K562 (cell line): ENCODE data around the gene ANO9. TPM values are rescaled to one million over a fixed set of nuclear protein-coding genes. Genes with fewer than 3 reads are reported as not detected.
A peak's percentile ranks its signal among the peaks of the same experiment; 100 is the strongest.

ENCODE experiments used
- ARHGAP35 ChIP-seq: fragments of 450-650 bp; IDR thresholded peaks from 2 replicates; pipeline ENCODE4 v1.6.1; 2018; ENCODE audit not compliant: partially characterized antibody
- HDAC3 ChIP-seq: fragments of 450-650 bp; IDR thresholded peaks from 2 replicates; pipeline ENCODE4 v1.6.1; 2018; ENCODE audit warnings: borderline replicate concordance, mild to moderate bottlenecking, moderate library complexity; ENCODE audit not compliant: partially characterized antibody
- NEUROD1 ChIP-seq: fragments of 150-350 bp; IDR thresholded peaks from 2 replicates; pipeline ENCODE4 v1.6.1; 2014; ENCODE audit warnings: borderline replicate concordance, low read length, low read depth; ENCODE audit not compliant: partially characterized antibody
- RBFOX2 ChIP-seq: fragments of 200-400 bp; formaldehyde crosslinking; IDR thresholded peaks from 2 replicates; pipeline ENCODE4 v1.6.1; 2017; ENCODE audit warnings: low read depth, mild to moderate bottlenecking, low read length, moderate library complexity
- RBM34 ChIP-seq: fragments of 200-400 bp; formaldehyde crosslinking; IDR thresholded peaks from 2 replicates; pipeline ENCODE4 v1.6.1; 2018; ENCODE audit warnings: low read length, borderline replicate concordance; ENCODE audit not compliant: insufficient read depth
- ZNF24 ChIP-seq: fragments of 450-650 bp; IDR thresholded peaks from 2 replicates; pipeline ENCODE4 v1.6.1; 2016
- ZNF384 ChIP-seq: IDR thresholded peaks from 2 replicates; pipeline ENCODE4 v1.6.1; 2012; ENCODE audit warnings: low read depth, low read length, improper control_type of control experiment
- ZNF79 ChIP-seq: fragments of 250-450 bp; sonication (Bioruptor Pico); IDR thresholded peaks from 2 replicates; pipeline ENCODE4 v1.4.0; 2020; ENCODE audit warnings: low read depth, mild to moderate bottlenecking, moderate library complexity
- polyA plus RNA-seq, 8 experiments: library from polyadenylated mRNA; depleted of rRNA in 4 of 8; stranded (reverse) in 5 of 8; unstranded in 3 of 8; fragments of >200 nt; fragmentation: Nextera tagmentation in 2 of 8; fragmentation: Illumina TruSeq in 1 of 8; extraction: Ambion mirVana in 2 of 8; extraction: Trizol in 1 of 8; gene quantifications; 2 replicates each; pipeline versions ENCODE4 v1.2.1 to v1.2.3, GENCODE V29; 2011 to 2014; ENCODE audit warnings: inconsistent platforms in 1 of 8, missing spikeins in 1 of 8
- total RNA-seq, 7 experiments: library from RNA; depleted of rRNA in 6 of 7; stranded (reverse); fragments of >200 nt in 6 of 7; fragmentation: Illumina TruSeq in 2 of 7; extraction: Trizol in 2 of 7; gene quantifications; 2 replicates each; pipeline versions ENCODE4 v1.2.1 to v1.2.3, GENCODE V29; 2011 to 2021; ENCODE audit warnings: low replicate concordance in 1 of 7
- TF ChIP-seq, protein P1 (sequence below): fragments of 450-650 bp; IDR thresholded peaks from 2 replicates; pipeline ENCODE4 v1.6.1; 2016; ENCODE audit warnings: mild to moderate bottlenecking, moderate library complexity
- TF ChIP-seq, protein P2 (sequence below): fragments of 250-450 bp; sonication (Bioruptor Pico); IDR thresholded peaks from 2 replicates; pipeline ENCODE4 v1.5.0; 2021; ENCODE audit warnings: mild to moderate bottlenecking, borderline replicate concordance
- TF ChIP-seq, protein P3 (sequence below), 2 experiments: IDR thresholded peaks; 2 replicates each; pipeline ENCODE4 v1.6.1; 2011; ENCODE audit warnings: borderline replicate concordance in 1 of 2, control low read depth in 1 of 2, low read depth in 1 of 2, low read length in 1 of 2, mild to moderate bottlenecking in 1 of 2, mixed read lengths in 1 of 2, moderate library complexity in 1 of 2; ENCODE audit not compliant: insufficient read depth in 1 of 2, insufficient read length in 1 of 2, poor library complexity in 1 of 2, severe bottlenecking in 1 of 2; ENCODE audit errors: extremely low read depth in 1 of 2

ANO9 gene
- total and polyA plus RNA-seq, 9 of the 15 experiments (the other 6 are each of a cell fraction or from before 2014, with no cell fraction given): 0.20 to 14.5 (median 4.5) TPM

DNA sequence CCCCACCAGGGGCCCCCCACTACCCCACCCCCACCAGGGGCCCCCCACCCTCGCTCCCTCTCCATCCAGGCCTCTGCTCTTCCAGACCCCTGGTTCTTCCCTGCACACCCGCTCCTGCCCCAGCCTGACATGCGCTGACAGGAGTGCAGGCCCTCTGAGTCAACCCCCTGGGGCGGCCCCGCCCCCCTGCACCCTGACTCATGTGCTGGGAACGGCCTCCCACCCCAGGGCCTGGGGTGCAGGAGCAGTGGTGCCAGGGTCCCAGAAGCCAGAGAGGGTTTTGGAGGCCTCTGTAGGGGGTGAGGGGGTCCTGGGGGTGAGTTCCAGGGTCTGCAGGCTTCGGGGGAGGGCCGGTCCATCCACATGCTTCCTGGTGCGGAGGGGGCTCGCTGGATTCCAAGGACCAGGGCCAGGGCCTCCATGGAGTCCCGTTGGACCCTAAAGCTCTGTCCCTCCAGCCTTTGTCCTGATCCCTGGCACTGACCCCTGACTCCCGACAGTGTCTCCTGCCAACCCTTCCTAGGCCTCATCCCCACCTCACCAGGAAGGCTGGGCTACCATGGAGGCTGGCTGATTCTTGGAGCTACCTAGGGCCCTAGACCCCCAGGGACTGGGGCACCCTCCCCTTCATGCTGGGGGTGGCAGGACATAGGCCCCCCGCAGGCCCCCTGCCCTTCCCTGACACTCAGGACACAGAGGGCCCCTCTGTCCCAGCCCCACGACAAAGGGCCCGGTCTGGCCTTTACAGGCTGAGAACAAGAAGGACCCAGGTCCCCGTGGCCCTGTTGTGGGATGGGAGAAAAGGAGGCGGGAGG is 48.4 kb downstream of the ANO9 start (continued):
- TF ChIP-seq, protein P1, sequence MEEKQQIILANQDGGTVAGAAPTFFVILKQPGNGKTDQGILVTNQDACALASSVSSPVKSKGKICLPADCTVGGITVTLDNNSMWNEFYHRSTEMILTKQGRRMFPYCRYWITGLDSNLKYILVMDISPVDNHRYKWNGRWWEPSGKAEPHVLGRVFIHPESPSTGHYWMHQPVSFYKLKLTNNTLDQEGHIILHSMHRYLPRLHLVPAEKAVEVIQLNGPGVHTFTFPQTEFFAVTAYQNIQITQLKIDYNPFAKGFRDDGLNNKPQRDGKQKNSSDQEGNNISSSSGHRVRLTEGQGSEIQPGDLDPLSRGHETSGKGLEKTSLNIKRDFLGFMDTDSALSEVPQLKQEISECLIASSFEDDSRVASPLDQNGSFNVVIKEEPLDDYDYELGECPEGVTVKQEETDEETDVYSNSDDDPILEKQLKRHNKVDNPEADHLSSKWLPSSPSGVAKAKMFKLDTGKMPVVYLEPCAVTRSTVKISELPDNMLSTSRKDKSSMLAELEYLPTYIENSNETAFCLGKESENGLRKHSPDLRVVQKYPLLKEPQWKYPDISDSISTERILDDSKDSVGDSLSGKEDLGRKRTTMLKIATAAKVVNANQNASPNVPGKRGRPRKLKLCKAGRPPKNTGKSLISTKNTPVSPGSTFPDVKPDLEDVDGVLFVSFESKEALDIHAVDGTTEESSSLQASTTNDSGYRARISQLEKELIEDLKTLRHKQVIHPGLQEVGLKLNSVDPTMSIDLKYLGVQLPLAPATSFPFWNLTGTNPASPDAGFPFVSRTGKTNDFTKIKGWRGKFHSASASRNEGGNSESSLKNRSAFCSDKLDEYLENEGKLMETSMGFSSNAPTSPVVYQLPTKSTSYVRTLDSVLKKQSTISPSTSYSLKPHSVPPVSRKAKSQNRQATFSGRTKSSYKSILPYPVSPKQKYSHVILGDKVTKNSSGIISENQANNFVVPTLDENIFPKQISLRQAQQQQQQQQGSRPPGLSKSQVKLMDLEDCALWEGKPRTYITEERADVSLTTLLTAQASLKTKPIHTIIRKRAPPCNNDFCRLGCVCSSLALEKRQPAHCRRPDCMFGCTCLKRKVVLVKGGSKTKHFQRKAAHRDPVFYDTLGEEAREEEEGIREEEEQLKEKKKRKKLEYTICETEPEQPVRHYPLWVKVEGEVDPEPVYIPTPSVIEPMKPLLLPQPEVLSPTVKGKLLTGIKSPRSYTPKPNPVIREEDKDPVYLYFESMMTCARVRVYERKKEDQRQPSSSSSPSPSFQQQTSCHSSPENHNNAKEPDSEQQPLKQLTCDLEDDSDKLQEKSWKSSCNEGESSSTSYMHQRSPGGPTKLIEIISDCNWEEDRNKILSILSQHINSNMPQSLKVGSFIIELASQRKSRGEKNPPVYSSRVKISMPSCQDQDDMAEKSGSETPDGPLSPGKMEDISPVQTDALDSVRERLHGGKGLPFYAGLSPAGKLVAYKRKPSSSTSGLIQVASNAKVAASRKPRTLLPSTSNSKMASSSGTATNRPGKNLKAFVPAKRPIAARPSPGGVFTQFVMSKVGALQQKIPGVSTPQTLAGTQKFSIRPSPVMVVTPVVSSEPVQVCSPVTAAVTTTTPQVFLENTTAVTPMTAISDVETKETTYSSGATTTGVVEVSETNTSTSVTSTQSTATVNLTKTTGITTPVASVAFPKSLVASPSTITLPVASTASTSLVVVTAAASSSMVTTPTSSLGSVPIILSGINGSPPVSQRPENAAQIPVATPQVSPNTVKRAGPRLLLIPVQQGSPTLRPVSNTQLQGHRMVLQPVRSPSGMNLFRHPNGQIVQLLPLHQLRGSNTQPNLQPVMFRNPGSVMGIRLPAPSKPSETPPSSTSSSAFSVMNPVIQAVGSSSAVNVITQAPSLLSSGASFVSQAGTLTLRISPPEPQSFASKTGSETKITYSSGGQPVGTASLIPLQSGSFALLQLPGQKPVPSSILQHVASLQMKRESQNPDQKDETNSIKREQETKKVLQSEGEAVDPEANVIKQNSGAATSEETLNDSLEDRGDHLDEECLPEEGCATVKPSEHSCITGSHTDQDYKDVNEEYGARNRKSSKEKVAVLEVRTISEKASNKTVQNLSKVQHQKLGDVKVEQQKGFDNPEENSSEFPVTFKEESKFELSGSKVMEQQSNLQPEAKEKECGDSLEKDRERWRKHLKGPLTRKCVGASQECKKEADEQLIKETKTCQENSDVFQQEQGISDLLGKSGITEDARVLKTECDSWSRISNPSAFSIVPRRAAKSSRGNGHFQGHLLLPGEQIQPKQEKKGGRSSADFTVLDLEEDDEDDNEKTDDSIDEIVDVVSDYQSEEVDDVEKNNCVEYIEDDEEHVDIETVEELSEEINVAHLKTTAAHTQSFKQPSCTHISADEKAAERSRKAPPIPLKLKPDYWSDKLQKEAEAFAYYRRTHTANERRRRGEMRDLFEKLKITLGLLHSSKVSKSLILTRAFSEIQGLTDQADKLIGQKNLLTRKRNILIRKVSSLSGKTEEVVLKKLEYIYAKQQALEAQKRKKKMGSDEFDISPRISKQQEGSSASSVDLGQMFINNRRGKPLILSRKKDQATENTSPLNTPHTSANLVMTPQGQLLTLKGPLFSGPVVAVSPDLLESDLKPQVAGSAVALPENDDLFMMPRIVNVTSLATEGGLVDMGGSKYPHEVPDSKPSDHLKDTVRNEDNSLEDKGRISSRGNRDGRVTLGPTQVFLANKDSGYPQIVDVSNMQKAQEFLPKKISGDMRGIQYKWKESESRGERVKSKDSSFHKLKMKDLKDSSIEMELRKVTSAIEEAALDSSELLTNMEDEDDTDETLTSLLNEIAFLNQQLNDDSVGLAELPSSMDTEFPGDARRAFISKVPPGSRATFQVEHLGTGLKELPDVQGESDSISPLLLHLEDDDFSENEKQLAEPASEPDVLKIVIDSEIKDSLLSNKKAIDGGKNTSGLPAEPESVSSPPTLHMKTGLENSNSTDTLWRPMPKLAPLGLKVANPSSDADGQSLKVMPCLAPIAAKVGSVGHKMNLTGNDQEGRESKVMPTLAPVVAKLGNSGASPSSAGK: no peak
- TF ChIP-seq ZNF24 (no peak), NEUROD1 (peak; percentile 35), RBM34 (no peak), ZNF384 (no peak), HDAC3 (no peak), ARHGAP35 (no peak), ZNF79 (CRISPR knock-in tag) (no peak), RBFOX2 (no peak)
- TF ChIP-seq, protein P2, sequence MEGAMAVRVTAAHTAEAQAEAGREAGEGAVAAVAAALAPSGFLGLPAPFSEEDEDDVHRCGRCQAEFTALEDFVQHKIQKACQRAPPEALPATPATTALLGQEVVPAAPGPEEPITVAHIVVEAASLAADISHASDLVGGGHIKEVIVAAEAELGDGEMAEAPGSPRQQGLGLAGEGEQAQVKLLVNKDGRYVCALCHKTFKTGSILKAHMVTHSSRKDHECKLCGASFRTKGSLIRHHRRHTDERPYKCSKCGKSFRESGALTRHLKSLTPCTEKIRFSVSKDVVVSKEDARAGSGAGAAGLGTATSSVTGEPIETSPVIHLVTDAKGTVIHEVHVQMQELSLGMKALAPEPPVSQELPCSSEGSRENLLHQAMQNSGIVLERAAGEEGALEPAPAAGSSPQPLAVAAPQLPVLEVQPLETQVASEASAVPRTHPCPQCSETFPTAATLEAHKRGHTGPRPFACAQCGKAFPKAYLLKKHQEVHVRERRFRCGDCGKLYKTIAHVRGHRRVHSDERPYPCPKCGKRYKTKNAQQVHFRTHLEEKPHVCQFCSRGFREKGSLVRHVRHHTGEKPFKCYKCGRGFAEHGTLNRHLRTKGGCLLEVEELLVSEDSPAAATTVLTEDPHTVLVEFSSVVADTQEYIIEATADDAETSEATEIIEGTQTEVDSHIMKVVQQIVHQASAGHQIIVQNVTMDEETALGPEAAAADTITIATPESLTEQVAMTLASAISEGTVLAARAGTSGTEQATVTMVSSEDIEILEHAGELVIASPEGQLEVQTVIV (CRISPR knock-in tag): no peak
- TF ChIP-seq, protein P3, sequence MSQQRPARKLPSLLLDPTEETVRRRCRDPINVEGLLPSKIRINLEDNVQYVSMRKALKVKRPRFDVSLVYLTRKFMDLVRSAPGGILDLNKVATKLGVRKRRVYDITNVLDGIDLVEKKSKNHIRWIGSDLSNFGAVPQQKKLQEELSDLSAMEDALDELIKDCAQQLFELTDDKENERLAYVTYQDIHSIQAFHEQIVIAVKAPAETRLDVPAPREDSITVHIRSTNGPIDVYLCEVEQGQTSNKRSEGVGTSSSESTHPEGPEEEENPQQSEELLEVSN (IDR thresholded peaks at IDR 0.05; ENCODE audit: borderline replicate concordance in 1 of 2, extremely low read depth in 1 of 2, insufficient read depth in 1 of 2, insufficient read length in 1 of 2, low read depth in 1 of 2, low read length in 1 of 2, poor library complexity in 1 of 2, severe bottlenecking in 1 of 2): peak in 1 of 2 experiments; percentile 40
